Skeletal muscle tissue (tissue), 4 donors: ENCODE measurements around the gene NNMT. TPM values are rescaled to one million over a fixed set of nuclear protein-coding genes. Genes with fewer than 3 reads are reported as not detected.

Experiments used
- H3K27ac ChIP-seq: one replicate; pipeline ENCODE4 v1.7.0; 2013; ENCODE audit warnings: mild to moderate bottlenecking, low read depth, low read length, inconsistent platforms
- H3K27me3 ChIP-seq, 3 donors: one replicate each; pipeline ENCODE4 v1.7.0; 2013; ENCODE audit warnings: low read length in 3 of 3; ENCODE audit not compliant: control insufficient read depth in 3 of 3, insufficient read depth in 3 of 3
- H3K36me3 ChIP-seq, 3 donors: one replicate each; pipeline ENCODE4 v1.7.0; 2013; ENCODE audit warnings: low read length in 3 of 3; ENCODE audit not compliant: control insufficient read depth in 3 of 3, insufficient read depth in 3 of 3
- H3K4me1 ChIP-seq, 3 donors: one replicate each; pipeline ENCODE4 v1.7.0; 2013; ENCODE audit warnings: low read length in 3 of 3, mild to moderate bottlenecking in 3 of 3; ENCODE audit not compliant: control insufficient read depth in 3 of 3, insufficient read depth in 3 of 3
- H3K4me3 ChIP-seq, 3 donors: one replicate each; pipeline ENCODE4 v1.7.0; 2013; ENCODE audit warnings: low read length in 3 of 3
- H3K9ac ChIP-seq, 3 donors: one replicate each; pipeline ENCODE4 v1.7.0; 2013; ENCODE audit warnings: low read length in 3 of 3, mild to moderate bottlenecking in 3 of 3, moderate library complexity in 2 of 3, low read depth in 1 of 3
- H3K9me3 ChIP-seq, 3 donors: one replicate each; pipeline ENCODE4 v1.7.0; 2013; ENCODE audit warnings: low read length in 3 of 3; ENCODE audit not compliant: control insufficient read depth in 3 of 3
- total RNA-seq: library from RNA; depleted of rRNA; stranded (reverse); fragments of >200 nt; gene quantifications from one replicate; pipeline ENCODE4 v1.2.3, GENCODE V29; 2014
- donor health status: Osteomylitis.

Gene NNMT
- total RNA-seq, 1 donor from 2014 or later = 87.2 TPM

- H3K9me3 ChIP-seq = no peaks in the 10 kb centered on the region
- no peaks in the 10 kb centered on the region for H3K36me3 ChIP-seq
- no peak overlapping the region for H3K27ac ChIP-seq
- H3K27me3 ChIP-seq = no peaks in the 10 kb centered on the region
- H3K4me1 ChIP-seq = peaks cover 0 to 11% (median 0%) of the 10 kb centered on the region in 3 donors
- no peak overlapping the region for H3K9ac ChIP-seq
- no peak overlapping the region for H3K4me3 ChIP-seq
Measured at GRCh38 chr11:114273890-114274635, 22.1 kb upstream of the NNMT start.

DNA sequence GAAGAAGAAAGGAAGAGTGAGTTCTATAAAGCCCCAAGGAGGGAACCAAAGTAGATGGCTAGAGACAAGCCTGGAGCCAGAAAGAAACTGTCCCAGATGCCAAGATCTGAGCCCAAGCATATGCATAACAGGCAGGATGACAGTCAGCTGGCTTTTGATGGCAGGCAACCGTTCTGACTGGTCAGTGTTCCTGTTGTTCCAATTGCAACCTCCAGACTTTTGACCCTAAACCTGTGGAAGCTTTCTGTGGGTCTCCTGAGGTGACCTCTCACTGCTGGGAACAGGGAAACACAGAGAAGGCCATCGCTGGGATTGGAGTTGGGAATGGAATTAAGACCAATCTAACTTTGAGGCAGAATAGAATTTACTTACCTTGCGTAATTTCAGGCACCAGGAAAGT is 21.6 kb upstream of the NNMT start:
- H3K4me3 ChIP-seq = no peak overlapping the region
- no peak overlapping the region for H3K9ac ChIP-seq
- H3K27ac ChIP-seq = no peak overlapping the region
- H3K27me3 ChIP-seq = no peaks in the 10 kb centered on the region
- peaks cover 0 to 11% (median 0%) of the 10 kb centered on the region in 3 donors for H3K4me1 ChIP-seq
- H3K36me3 ChIP-seq = no peaks in the 10 kb centered on the region
- H3K9me3 ChIP-seq = no peaks in the 10 kb centered on the region

DNA sequence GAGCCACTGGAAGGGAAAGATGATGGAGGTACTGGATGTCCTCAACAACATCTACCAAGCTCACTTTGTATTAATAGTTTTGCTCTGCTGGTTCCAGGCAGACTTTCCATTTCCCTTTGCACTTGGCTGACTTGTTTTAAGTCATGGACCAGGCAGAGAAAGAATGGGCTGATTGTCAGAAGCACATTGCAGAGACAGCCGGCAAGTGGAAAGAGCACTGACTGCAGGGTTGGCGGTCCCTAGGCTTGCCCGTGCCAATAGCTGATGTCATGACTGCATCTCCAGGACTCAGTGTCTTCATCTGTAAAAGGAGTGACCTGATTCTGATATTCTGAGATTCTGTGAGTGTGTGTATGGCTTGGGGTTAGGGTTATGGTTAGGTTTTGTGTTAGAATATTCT is 20.9 kb upstream of the NNMT start:
- no peaks in the 10 kb centered on the region for H3K27me3 ChIP-seq
- H3K4me3 ChIP-seq = no peak overlapping the region
- no peak overlapping the region for H3K9ac ChIP-seq
- peaks cover 0 to 14% (median under 1%) of the 10 kb centered on the region in 3 donors for H3K4me1 ChIP-seq
- H3K9me3 ChIP-seq = no peaks in the 10 kb centered on the region
- no peak overlapping the region for H3K27ac ChIP-seq
- no peaks in the 10 kb centered on the region for H3K36me3 ChIP-seq

- no peaks in the 10 kb centered on the region for H3K36me3 ChIP-seq
- no peaks in the 10 kb centered on the region for H3K27me3 ChIP-seq
Measured at GRCh38 chr11:114276077-114276476, 20.1 kb upstream of the NNMT start.

GRCh38 chr11:114277637-114278341 is 18.4 kb upstream of the NNMT start:
- Histone ChIP-seq H3K27ac (no peak overlapping the region), H3K36me3 (no peaks in the 10 kb centered on the region), H3K9me3 (no peaks in the 10 kb centered on the region), H3K27me3 (no peaks in the 10 kb centered on the region), H3K4me1 (peaks cover 10 to 29% (median 13%) of the 10 kb centered on the region in 3 donors), H3K9ac (no peak overlapping the region), H3K4me3 (no peak overlapping the region)

More at GRCh38 chr11:114276077-114276476, 20.1 kb upstream of the NNMT start:
- Histone ChIP-seq H3K9ac (no peak overlapping the region), H3K9me3 (no peaks in the 10 kb centered on the region), H3K27ac (no peak overlapping the region), H3K4me3 (no peak overlapping the region), H3K4me1 (peaks cover 3 to 21% (median 8%) of the 10 kb centered on the region in 3 donors)

DNA sequence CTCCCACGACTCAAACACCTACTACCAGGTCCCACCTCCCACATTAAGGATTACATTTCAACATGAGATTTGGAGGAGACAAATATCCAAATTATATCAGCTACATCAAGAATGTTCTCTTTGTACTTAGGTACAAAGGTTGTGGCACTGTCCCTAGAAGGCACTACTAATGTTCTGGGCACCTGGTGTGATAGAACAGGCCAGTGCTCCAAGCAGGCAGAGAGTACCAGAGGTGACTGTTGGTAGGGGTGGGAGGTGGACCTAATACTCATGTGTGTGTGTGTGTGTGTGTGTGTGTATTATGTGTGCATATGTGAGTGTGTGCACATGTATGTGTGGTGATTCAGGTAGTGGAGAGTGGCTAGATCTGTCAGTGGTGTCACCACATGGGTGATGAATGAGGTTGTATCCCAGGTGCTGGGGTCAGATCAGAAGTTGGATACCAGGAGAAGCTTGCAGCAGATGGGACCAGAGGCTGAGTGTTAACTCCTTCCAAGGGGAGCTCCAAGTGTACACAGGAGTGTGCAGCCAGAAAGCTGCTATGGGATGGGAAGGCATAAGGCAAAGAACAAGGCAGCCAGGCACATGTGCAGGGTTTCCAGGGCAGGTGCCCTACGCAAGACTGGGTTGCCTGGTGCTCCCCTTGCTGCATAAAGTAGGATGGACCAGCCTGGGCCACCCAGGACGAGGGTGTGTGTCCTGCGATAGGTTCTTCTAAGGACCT is 17.7 kb upstream of the NNMT start:
- Histone ChIP-seq H3K4me1 (peaks cover 10 to 29% (median 13%) of the 10 kb centered on the region in 3 donors), H3K4me3 (no peak overlapping the region), H3K27ac (no peak overlapping the region), H3K27me3 (no peaks in the 10 kb centered on the region), H3K9ac (no peak overlapping the region), H3K9me3 (no peaks in the 10 kb centered on the region), H3K36me3 (no peaks in the 10 kb centered on the region)

GRCh38 chr11:114279792-114280546 is 16.2 kb upstream of the NNMT start:
- Histone ChIP-seq H3K27ac (peak overlapping the region; percentile 31), H3K9me3 (no peaks in the 10 kb centered on the region), H3K9ac (peak overlapping the region in 2 of 3 donors; percentile 20 to 50), H3K36me3 (no peaks in the 10 kb centered on the region), H3K4me1 (peaks cover 13 to 27% (median 14%) of the 10 kb centered on the region in 3 donors), H3K4me3 (no peak overlapping the region), H3K27me3 (no peaks in the 10 kb centered on the region)

DNA sequence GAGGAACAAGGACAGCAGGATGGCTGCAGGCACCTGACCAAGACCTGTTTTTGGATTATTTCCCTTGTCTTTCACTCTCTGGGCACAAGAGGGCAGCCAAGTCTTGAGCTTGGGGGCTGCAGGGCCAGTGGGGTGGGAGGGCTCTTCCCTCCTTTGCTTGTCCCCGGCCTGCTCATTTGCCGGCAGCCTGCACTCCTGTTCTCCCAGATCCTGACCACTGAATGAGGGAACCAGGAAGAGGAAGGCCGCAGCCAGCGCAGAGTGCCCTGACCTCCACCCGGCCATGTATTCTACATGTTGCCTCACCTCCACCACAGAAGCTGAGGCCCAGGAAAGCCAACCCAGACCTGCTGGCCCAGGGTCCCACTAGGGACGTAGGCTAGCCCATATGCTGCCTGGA is 15.5 kb upstream of the NNMT start:
- H3K27me3 ChIP-seq = no peaks in the 10 kb centered on the region
- H3K9ac ChIP-seq = peak overlapping the region in 2 of 3 donors; percentile 50 to 61
- H3K9me3 ChIP-seq = no peaks in the 10 kb centered on the region
- H3K4me1 ChIP-seq = peaks cover 13 to 25% (median 14%) of the 10 kb centered on the region in 3 donors
- peak overlapping the region in 1 of 3 donors; percentile 6 for H3K4me3 ChIP-seq
- H3K27ac ChIP-seq = peak overlapping the region; percentile 31
- no peaks in the 10 kb centered on the region for H3K36me3 ChIP-seq

- H3K27ac ChIP-seq = peak overlapping the region; percentile 31
- no peak overlapping the region for H3K9ac ChIP-seq
- H3K9me3 ChIP-seq = no peaks in the 10 kb centered on the region
- no peak overlapping the region for H3K4me3 ChIP-seq
- H3K27me3 ChIP-seq = no peaks in the 10 kb centered on the region
- peaks cover 13 to 25% (median 14%) of the 10 kb centered on the region in 3 donors for H3K4me1 ChIP-seq
- no peaks in the 10 kb centered on the region for H3K36me3 ChIP-seq
Measured at GRCh38 chr11:114281388-114281956, 14.7 kb upstream of the NNMT start.
